ENCODE data around the gene NCOA7. TPM values are rescaled to one million over a fixed set of nuclear protein-coding genes. Genes with fewer than 3 reads are reported as not detected.
"Not testable (repeated sequence)": the region's sequence is repeated elsewhere in the genome, so short reads cannot be mapped to it uniquely, and the experiment has no call there.

The NCOA7 gene
- total RNA-seq, 1 experiment from 2014 or later: 39.6 TPM

DNA sequence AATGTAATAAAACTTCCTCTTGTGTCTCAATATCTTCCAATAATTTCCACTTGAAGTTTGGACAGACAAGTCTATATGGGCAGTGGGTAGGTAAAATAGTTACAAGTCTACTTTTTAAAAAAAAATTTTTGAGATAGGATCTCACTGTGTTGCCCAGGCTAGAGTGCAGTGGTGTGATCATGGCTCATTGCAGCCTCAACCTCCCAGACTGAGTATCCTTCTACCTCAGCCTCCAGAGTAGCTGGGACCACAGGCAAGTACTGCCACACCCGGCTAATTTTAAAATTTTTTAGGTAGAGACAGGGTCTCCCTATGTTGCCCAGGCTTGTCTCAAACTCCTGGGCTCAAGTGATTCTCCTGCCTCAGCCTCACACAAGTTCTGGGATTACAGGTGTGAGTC is 181.7 kb downstream of the NCOA7 start:
- DNase-seq (ENCODE audit: low read depth): not testable (repeated sequence)

DNA sequence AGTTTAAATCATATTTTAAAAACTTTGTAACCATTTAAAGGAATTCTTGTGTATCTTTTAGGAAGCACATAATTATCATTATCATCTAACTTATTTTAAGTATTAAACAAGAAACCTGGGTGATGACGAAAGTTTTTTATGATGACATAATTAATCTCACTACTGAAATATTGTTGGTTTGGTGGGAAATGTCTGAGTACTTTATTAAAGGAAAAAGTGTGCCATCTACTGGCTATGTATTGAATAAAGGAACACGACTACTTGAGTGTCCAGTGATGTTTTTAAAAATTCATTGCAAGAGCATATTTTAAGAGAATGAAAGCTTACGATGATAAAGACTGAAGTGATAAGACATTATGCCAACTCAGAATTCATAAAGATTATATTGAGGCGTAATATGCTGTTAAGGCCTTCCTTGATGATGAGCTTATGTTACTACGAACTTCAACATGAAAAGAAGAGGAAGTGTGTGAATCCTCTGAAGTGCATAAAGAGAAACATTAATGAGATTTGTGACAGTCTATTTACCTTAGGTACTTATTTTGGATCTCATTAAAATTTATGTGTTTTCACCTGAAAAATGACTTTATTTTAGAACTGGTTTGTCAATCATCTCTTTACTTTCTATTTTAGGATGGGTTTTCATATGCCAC is 183.6 kb downstream of the NCOA7 start:
- DNase-seq (ENCODE audit: low read depth): peak; percentile 69

DNA sequence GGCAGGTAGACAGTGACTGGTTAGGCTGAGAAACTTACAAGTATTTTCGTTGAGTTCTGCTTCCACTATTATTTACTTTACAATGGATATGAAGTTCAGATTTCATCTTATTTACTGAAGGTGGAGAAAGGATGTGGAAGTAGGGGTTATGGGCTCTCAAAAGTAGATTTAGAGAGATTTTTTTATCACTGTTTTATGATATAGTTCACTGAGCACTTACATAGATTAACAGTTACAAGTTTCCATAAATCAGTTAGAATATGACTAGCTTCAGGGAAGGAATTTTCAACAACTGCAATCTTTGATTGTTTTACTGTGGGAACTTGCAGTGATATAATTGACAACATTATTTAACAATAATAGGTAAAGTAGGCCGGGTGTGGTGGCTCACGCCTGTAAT is 188.3 kb downstream of the NCOA7 start:
- DNase-seq (ENCODE audit: low read depth): no peak

Other genes with a start within 250 kb of the NCOA7 start
- not detected in 2 replicates for gene HEY2, start 41.3 kb upstream of the NCOA7 start, total RNA-seq (2014; rRNA removed; shearing (Covaris generic))
- 14.3 and 23.6 TPM in 2 replicates for gene HINT3, start 165.8 kb downstream of the NCOA7 start, total RNA-seq (2014; rRNA removed; shearing (Covaris generic))
- gene TRMT11, start 195.6 kb downstream of the NCOA7 start, total RNA-seq (2014; rRNA removed; shearing (Covaris generic)): 32.9 and 43.4 TPM in 2 replicates

Measured in M059J (cell line).